Measurements from ENCODE around the gene SPHK1.

The SPHK1 gene

GRCh38 chr17:76419576-76420260 is 35.3 kb downstream of the SPHK1 start:
- Mint-ChIP-seq H3K27ac (peak overlapping the region; percentile 41 to 67 (median 44)), H3K9me3 (no peaks in the 10 kb centered on the region), H3K4me1 (peaks cover 36% of the 10 kb centered on the region), H3K4me3 (no peak overlapping the region), H3K36me3 (ENCODE audit: low read depth) (peaks cover 13% of the 10 kb centered on the region), H3K27me3 (ENCODE audit: low read depth) (no peaks in the 10 kb centered on the region)
- no peak for TF ChIP-seq CTCF (IDR thresholded peaks at IDR 0.05; ENCODE audit: unreplicated experiment in 3 of 3)

GRCh38 chr17:76420356-76421043 is 36.1 kb downstream of the SPHK1 start:
- no peaks in the 10 kb centered on the region for H3K9me3 Mint-ChIP-seq
- peaks cover 13% of the 10 kb centered on the region for H3K36me3 Mint-ChIP-seq (ENCODE audit: low read depth)
- no peak for TF ChIP-seq CTCF (IDR thresholded peaks at IDR 0.05; ENCODE audit: unreplicated experiment in 3 of 3)
- no peaks in the 10 kb centered on the region for H3K27me3 Mint-ChIP-seq (ENCODE audit: low read depth)
- no peak overlapping the region for H3K4me3 Mint-ChIP-seq
- peaks cover 34% of the 10 kb centered on the region for H3K4me1 Mint-ChIP-seq
- peak overlapping the region; percentile 41 to 67 (median 44) for H3K27ac Mint-ChIP-seq

- Mint-ChIP-seq H3K36me3 (ENCODE audit: low read depth) (peaks cover 13% of the 10 kb centered on the region), H3K4me3 (no peak overlapping the region), H3K27ac (peak overlapping the region; percentile 32 to 67 (median 41)), H3K4me1 (peaks cover 34% of the 10 kb centered on the region), H3K9me3 (no peaks in the 10 kb centered on the region), H3K27me3 (ENCODE audit: low read depth) (no peaks in the 10 kb centered on the region)
- no peak for TF ChIP-seq CTCF (IDR thresholded peaks at IDR 0.05; ENCODE audit: unreplicated experiment in 3 of 3)
Observed at GRCh38 chr17:76421044-76421407, 36.6 kb downstream of the SPHK1 start.

GRCh38 chr17:76422406-76422805 is 38.0 kb downstream of the SPHK1 start:
- Mint-ChIP-seq H3K9me3 (no peaks in the 10 kb centered on the region), H3K36me3 (ENCODE audit: low read depth) (peaks cover 9% of the 10 kb centered on the region), H3K27me3 (ENCODE audit: low read depth) (no peaks in the 10 kb centered on the region), H3K4me3 (no peak overlapping the region), H3K4me1 (peaks cover 24% of the 10 kb centered on the region), H3K27ac (no peak overlapping the region)
- no peak for TF ChIP-seq CTCF (IDR thresholded peaks at IDR 0.05; ENCODE audit: unreplicated experiment in 3 of 3)

- no peak for TF ChIP-seq CTCF (IDR thresholded peaks at IDR 0.05; ENCODE audit: unreplicated experiment in 3 of 3)
- Mint-ChIP-seq H3K4me1 (peaks cover 21% of the 10 kb centered on the region), H3K27ac (peak overlapping the region in 1 of 3 experiments; percentile 27), H3K4me3 (no peak overlapping the region), H3K27me3 (ENCODE audit: low read depth) (no peaks in the 10 kb centered on the region), H3K9me3 (no peaks in the 10 kb centered on the region), H3K36me3 (ENCODE audit: low read depth) (peaks cover 5% of the 10 kb centered on the region)
Observed at GRCh38 chr17:76422860-76423259, 38.5 kb downstream of the SPHK1 start.

GRCh38 chr17:76426853-76427252 is 42.4 kb downstream of the SPHK1 start:
- H3K9me3 Mint-ChIP-seq = no peaks in the 10 kb centered on the region
- H3K27ac Mint-ChIP-seq = no peak overlapping the region
- no peaks in the 10 kb centered on the region for H3K27me3 Mint-ChIP-seq (ENCODE audit: low read depth)
- no peak for TF ChIP-seq CTCF (IDR thresholded peaks at IDR 0.05; ENCODE audit: unreplicated experiment in 3 of 3)
- peaks cover 5% of the 10 kb centered on the region for H3K36me3 Mint-ChIP-seq (ENCODE audit: low read depth)
- H3K4me3 Mint-ChIP-seq = no peak overlapping the region
- H3K4me1 Mint-ChIP-seq = peaks cover 12% of the 10 kb centered on the region

All from nephron (organoid).